Heart left ventricle (tissue), 13 donors: Measurements from ENCODE around the gene FGF2.

Source experiments
- POLR2A ChIP-seq, 2 donors: fragments of 450-650 bp; IDR thresholded peaks; one replicate each; pipeline ENCODE4 v1.6.1; 2017; ENCODE audit warnings: antibody characterized with exemption in 2 of 2, mild to moderate bottlenecking in 2 of 2, moderate library complexity in 2 of 2
- TF ChIP-seq, protein P1 (sequence below), 12 donors: fragments of 200-600 bp; sonication (generic) in 4 of 12; IDR thresholded peaks; one replicate each; pipeline versions ENCODE4 v1.5.0 to v1.8.0; 2018 to 2022; ENCODE audit warnings: antibody characterized with exemption in 12 of 12, mild to moderate bottlenecking in 5 of 12
- donor health status: ischemic (EF 13 %, LVEDD 7.1; RV severe dilation, severe dysfunction).
- donor health status: DM: no; HTN: yes; CAD: no.
- donor health status: DM: no; HTN: no; CAD: no.
- donor health status: ischemic (EF 25% LVEDD 6.9; RV normal size, moderate dysfunction).
- donor health status: ischemic (EF 25% LVEDD 5.7; RV mildly dilated, moderate dysfunction).
- donor health status: ischemic (EF 35%, LVEDD 5.7; RV mildly dilated, moderate dysfunction).
- donor health status: nonischemic (EF 11% LVEDD 7.7; RV severe dilation, severe dysfunction).
- donor health status: DM: yes; HTN: yes; CAD: no.
- donor health status: PGD.
- donor health status: ischemic (EF 29% LVEDD 5.4; RV normal size, mild dysfunction).
- donor health status: nonischemic (EF 23%, LVEDD 6.1; RV moderate dilation, normal function).

DNA sequence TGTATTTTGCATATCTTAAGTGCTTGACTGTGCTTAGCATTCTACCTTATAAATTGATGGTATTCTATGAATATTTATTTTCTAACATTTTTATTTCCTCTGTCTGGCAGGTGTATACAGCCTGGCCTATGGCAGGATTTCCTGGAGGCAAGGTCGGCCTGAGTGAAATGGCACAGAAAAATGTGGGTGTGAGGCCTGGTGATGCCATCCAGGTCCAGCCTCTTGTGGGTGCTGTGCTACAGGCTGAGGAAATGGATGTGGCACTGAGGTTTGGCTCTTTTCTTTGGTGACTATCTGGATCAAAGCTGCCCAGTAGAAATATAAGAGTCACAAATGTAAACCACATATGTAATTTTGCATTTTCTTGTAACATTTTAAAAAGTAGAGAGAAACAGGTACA, 102.3 kb downstream of the FGF2 start:
- TF ChIP-seq, protein P1, sequence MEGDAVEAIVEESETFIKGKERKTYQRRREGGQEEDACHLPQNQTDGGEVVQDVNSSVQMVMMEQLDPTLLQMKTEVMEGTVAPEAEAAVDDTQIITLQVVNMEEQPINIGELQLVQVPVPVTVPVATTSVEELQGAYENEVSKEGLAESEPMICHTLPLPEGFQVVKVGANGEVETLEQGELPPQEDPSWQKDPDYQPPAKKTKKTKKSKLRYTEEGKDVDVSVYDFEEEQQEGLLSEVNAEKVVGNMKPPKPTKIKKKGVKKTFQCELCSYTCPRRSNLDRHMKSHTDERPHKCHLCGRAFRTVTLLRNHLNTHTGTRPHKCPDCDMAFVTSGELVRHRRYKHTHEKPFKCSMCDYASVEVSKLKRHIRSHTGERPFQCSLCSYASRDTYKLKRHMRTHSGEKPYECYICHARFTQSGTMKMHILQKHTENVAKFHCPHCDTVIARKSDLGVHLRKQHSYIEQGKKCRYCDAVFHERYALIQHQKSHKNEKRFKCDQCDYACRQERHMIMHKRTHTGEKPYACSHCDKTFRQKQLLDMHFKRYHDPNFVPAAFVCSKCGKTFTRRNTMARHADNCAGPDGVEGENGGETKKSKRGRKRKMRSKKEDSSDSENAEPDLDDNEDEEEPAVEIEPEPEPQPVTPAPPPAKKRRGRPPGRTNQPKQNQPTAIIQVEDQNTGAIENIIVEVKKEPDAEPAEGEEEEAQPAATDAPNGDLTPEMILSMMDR (IDR thresholded peaks at IDR 0.05): no peak
- no peak for TF ChIP-seq POLR2A (IDR thresholded peaks at IDR 0.05)
